GM21447 (cell line): ENCODE results near the gene NMNAT2.
"Not testable (repeated sequence)": the region's sequence is repeated elsewhere in the genome, so short reads cannot be mapped to it uniquely, and the experiment has no call there.

ENCODE experiments used
- ATAC-seq: cut with Tn5 transposase; IDR thresholded peaks from one replicate; pipeline ENCODE4 v1.9.1; 2021; ENCODE audit not compliant: unreplicated experiment

The NMNAT2 gene

DNA sequence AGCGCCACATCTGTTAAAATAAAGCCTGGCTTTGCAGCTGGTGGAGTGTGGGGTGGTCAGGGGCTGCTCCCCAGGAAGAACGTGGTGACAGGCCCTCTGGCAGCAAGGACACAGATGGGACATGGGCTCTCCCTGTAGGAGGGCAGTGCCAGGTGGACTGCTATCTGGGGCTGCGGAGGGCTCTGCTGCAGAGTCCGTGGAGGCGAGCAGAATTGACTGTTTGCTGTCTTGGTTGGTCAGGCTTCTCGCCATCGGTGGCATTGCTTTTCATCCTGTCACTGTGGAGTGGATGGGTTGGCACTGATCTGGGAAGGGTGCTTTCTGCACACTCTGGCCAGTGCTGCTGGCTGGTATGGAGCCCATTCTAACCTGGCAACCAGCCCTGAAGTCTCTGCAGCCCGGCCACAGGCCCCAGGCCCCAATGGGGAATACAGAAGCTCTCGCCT is 129.1 kb downstream of the NMNAT2 start:
- no peak for ATAC-seq

- no peak for ATAC-seq
These were observed 129.6 kb downstream of the NMNAT2 start for GRCh38 chr1:183288583-183288982.

GRCh38 chr1:183287191-183287675 is 130.9 kb downstream of the NMNAT2 start:
- no peak for ATAC-seq

- ATAC-seq, result no peak
These were observed 132.4 kb downstream of the NMNAT2 start for GRCh38 chr1:183285746-183286145.

DNA sequence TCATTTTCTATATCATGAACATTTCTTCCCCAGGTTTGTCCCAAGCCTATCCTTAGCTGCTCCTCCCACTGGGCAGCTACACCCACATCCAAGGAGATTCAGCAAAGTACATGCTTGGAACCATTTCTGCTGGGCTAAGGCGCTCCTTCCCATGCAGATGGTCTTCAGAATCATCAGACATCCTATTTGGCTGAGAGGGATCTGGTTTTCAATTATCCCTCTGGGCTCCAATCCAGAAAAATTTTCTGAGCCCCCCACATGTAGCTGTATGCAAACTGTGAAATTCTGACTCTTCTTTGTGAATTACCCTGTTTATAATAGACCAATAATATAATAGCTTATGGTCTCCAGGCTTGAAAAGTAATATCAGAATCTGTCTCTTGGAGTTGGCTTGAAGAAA is 132.9 kb downstream of the NMNAT2 start:
- no peak for ATAC-seq

DNA sequence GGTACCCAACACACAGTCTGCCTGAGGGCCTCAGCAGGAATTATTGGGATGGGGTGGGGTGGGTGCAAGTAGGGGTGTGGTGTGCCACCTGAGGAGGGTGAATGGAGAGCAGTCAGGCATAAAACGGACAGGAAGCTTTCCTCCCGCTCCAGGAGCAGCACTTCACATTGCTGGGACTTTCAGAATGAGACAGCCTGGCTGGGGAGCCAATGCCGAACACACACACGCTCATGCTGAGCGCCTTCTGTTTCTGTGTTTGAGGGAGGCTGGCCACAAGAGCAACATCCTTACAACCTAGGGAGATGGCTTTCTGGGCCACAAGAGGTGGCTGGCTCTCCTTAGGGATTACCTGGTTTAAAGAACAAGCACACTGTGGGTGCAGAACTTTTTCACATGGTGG is 134.1 kb downstream of the NMNAT2 start:
- no peak for ATAC-seq

GRCh38 chr1:183283286-183283685 is 134.9 kb downstream of the NMNAT2 start:
- ATAC-seq, result no peak

GRCh38 chr1:183282101-183282855 is 135.9 kb downstream of the NMNAT2 start:
- no peak for ATAC-seq

GRCh38 chr1:183281553-183282091 is 136.6 kb downstream of the NMNAT2 start:
- ATAC-seq, result peak; percentile 79

DNA sequence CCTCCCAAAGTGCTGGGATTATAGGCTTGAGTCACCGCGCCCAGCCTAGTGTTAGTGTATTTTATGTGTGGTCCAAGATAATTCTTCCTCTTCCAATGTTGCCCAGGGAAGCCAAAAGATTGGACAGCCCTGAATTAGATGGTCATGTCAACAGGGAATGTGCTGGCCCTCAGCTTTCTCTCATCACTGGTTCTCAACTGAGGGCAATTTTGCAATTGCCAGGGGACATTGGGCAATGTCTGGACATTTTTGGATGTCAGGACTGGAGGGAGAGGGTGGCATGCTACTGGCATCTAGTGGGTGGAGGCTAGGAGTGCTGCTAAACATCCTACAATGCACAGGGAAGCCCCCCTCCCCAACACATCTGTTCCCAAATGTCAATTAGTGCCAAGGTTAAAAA is 137.1 kb downstream of the NMNAT2 start:
- ATAC-seq, result no peak

GRCh38 chr1:183279835-183280234 is 138.3 kb downstream of the NMNAT2 start:
- no peak for ATAC-seq

DNA sequence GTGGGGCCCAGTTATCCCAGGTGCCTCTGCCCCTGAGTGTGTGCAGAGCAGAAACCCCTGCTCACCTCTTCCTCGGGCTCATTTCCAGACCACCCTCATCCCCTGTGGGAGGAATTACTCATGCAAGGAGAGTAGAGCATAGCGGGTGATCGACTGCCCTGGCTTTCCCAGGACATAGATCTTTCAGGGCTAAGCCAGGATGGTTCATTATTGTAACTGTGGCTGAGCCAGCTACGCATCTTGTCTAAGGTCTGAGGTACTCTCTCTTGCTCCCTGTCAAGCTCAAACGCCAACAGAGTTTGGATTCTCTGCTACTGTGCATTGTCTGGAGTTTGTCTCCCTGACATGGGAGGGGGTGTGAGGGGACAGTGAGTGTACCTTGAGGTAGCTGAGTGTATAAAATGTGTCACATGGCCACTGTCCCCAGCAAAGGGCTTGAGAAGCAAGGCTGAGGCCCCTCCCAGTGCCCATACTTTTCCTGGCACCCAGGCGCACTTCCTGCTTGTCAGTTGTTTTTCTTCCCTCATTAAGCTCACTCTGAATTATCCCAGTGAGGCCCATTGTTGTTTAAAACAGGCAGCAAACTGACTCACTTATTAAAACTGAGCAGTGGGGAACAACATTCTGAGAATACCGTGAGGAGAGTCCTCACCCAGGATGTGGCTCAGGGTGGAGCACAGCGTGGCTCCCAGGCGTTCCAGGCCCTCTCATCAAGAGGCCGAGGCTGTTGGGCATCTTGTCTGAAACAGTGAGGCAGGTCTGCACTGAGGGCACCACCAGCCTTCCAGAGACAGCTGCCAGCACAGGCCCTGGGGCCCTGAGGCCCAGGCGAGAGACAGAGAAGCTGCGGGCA is 139.2 kb downstream of the NMNAT2 start:
- ATAC-seq, result no peak

DNA sequence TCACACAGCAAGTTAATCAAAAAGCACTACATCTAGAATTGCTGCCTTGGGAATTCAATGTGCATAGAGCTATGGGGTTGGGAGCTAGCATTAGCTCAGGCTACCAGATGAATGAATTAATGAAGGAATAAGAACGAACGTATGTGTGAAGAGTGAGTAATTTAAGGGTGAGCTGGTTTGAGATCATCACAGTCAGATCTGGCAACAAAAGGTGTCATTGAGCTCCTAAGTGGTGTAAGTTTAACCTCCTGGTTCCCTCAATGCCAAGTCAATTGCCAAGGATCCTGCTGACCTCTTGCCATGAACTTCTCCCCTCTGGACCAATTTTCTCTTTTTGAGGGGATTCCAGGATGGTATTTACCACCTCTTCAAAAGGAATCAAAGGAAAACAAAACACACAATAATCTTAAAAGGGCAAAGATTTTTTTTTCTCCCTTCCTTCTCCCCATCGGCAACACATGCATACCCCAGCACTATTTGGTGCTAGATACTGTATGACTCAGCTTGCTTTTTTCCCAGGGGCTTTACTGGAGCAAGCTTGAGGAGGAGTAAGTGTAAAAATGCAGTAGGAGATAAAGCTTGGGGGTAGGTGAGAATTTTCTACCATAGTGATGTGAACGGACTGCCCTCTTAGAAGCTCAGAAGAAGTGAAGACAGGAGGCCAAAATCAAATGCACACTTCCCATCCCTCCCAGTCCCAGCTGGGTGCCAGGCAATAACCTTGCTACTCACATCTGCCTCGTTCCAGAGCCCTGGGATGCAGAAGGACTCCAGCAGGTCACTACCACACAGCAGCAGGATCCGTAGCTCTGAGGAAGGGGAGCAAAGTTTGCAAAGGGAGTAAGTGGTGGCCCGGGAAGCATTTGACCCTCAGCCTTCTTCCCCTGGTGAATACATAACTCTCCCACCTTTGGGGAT is 140.1 kb downstream of the NMNAT2 start:
- ATAC-seq, result no peak

GRCh38 chr1:183276386-183277080 is 141.6 kb downstream of the NMNAT2 start:
- no peak for ATAC-seq

- no peak for ATAC-seq
These were observed 142.9 kb downstream of the NMNAT2 start for GRCh38 chr1:183275322-183275721.

- no peak for ATAC-seq
These were observed 143.3 kb downstream of the NMNAT2 start for GRCh38 chr1:183274836-183275235.

DNA sequence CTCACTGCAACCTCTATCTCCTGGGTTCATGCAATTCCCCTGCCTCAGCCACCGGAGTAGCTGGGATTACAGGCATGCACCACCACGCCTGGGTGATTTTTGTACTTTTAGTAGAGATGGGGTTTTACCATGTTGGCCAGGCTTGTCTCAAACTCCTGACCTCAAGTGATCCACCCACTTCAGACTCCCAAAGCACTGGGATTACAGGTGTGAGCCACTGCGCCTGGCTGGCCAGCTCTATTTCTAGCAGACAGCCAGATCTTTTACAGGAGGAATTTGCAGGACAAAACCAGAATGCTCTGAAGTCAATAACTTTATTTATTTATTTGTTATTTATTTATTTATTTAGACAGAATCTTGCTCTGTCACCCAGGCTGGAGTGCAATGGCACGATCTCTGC is 144.2 kb downstream of the NMNAT2 start:
- not testable (repeated sequence) for ATAC-seq

DNA sequence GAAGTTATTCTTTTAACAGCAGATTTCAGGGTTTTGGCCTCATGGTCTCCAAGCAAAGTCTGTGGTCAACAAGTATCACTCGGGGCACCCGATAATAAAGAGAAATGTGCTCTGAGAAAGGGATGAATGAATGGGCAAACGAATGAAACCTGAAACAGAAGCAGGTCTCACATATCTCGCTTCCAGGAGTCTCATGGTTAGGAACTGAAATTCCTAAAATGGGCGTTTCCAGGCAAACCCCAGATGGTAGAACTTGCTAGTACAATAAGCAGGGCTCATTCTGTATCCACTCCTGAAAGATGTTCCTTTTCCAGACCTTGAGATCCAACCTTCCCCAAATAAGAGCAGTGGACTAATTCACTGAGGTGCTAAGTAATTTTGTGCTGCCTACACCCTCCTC is 144.9 kb downstream of the NMNAT2 start:
- no peak for ATAC-seq

DNA sequence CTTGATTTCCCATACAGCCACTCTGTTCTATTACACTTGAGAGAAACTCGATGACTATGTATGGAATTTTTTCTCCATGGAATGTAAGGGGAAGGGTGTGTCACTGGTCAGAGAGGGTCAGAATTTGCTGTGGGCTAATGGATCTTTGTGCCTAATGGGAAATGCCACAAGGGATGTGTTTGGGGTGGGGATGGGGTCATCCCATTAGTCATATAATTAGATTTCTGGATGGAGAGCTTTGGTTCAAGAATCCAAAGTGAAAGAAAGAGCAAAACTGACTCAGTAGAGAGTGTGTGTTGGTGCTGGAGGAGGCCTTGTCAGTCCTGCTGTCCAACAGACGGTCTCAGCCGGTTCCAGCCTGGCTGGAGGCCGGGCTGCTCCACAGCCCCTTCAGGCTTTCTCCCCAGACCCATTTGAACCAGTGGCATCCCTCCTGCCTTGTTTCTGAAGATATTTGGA is 145.8 kb downstream of the NMNAT2 start:
- ATAC-seq, result no peak

DNA sequence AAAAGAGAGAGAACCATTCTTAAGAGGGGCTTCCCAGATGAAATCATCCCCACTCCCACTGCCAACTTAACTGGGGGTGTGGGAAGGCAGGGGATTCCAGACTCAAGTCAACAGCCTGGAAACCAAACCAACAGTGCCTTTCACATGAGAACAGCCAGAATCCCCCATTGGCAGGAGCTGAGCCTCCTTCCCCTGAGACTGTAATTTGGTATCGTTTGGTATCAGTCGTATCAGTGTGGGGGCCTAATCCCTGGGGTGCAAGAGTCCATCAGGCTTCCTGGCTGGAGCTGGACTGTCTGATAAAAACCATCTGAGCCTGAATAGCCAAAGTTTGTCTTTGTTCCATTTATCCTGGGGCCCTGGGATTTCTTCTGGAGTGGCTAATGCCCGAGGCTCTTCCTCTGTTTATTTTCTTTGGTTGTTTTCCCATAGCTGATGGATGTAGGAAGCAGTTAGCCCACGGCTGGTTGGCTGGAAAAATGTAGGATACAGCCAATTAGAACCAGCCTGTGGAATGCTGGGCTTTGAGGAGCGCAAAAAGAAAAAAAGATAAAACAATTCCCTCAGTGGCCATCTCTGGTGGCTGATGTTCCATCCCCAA is 147.5 kb downstream of the NMNAT2 start:
- ATAC-seq, result no peak
